Loucy (cell line): Measurements from ENCODE around the gene OTUD5.

Experiments
- H2AFZ ChIP-seq: fragments of 200-600 bp; sonication (generic); 2 replicates; pipeline ENCODE4 v1.6.0; 2016; ENCODE audit warnings: antibody characterized with exemption, mild to moderate bottlenecking, low read length, moderate library complexity
- H3F3A ChIP-seq: fragments of 200-600 bp; 2 replicates; pipeline ENCODE4 v1.6.0; 2016; ENCODE audit warnings: antibody characterized with exemption, low read depth, mild to moderate bottlenecking
- H3K27me3 ChIP-seq: fragments of 200-600 bp; sonication (generic); 2 replicates; pipeline ENCODE4 v1.6.1; 2014; ENCODE audit warnings: low read length, mild to moderate bottlenecking; ENCODE audit not compliant: insufficient read depth, poor library complexity, severe bottlenecking
- H3K36me3 ChIP-seq: fragments of 200-600 bp; sonication (generic); 2 replicates; pipeline ENCODE4 v1.6.1; 2016; ENCODE audit warnings: low read length; ENCODE audit not compliant: insufficient read depth
- H3K4me1 ChIP-seq: fragments of 200-600 bp; sonication (generic); 2 replicates; pipeline ENCODE4 v1.5.1; 2014; ENCODE audit warnings: low read length, mild to moderate bottlenecking; ENCODE audit not compliant: insufficient read depth, poor library complexity, severe bottlenecking
- H3K4me2 ChIP-seq: fragments of 200-600 bp; sonication (generic); 2 replicates; pipeline ENCODE4 v1.6.0; 2014; ENCODE audit warnings: antibody characterized with exemption, low read length, low read depth, mild to moderate bottlenecking; ENCODE audit not compliant: poor library complexity, severe bottlenecking
- H3K4me3 ChIP-seq: fragments of 200-600 bp; sonication (generic); 2 replicates; pipeline ENCODE4 v1.5.1; 2014; ENCODE audit warnings: low read length, mild to moderate bottlenecking, mixed read lengths; ENCODE audit not compliant: poor library complexity, severe bottlenecking
- H3K79me2 ChIP-seq: fragments of 200-600 bp; sonication (generic); 2 replicates; pipeline ENCODE4 v1.6.1; 2014; ENCODE audit warnings: low read length; ENCODE audit not compliant: insufficient read depth
- H3K9ac ChIP-seq: fragments of 200-600 bp; sonication (generic); 2 replicates; pipeline ENCODE4 v1.6.0; 2014; ENCODE audit warnings: mild to moderate bottlenecking, low read depth, low read length, moderate library complexity; ENCODE audit not compliant: poor library complexity, severe bottlenecking
- H3K9me2 ChIP-seq: fragments of 200-600 bp; sonication (generic); replicated peaks from 2 replicates; pipeline ENCODE4 v1.6.1; 2016; ENCODE audit warnings: low read depth, low read length, mixed read lengths
- H3K9me3 ChIP-seq: fragments of 200-600 bp; sonication (generic); 2 replicates; pipeline ENCODE4 v1.6.1; 2014; ENCODE audit warnings: mild to moderate bottlenecking, antibody characterized with exemption, low read length, low read depth; ENCODE audit not compliant: insufficient read depth
- H4K20me1 ChIP-seq: fragments of 200-600 bp; sonication (generic); 2 replicates; pipeline ENCODE4 v1.6.0; 2014; ENCODE audit warnings: antibody characterized with exemption, low read length, mild to moderate bottlenecking; ENCODE audit not compliant: insufficient read depth, poor library complexity, severe bottlenecking
- EZH2phosphoT487 ChIP-seq: fragments of 200-600 bp; IDR thresholded peaks from 2 replicates; pipeline ENCODE4 v1.6.1; 2018; ENCODE audit warnings: antibody characterized with exemption, mild to moderate bottlenecking, moderate library complexity, borderline replicate concordance
- TF ChIP-seq, protein P1 (sequence below): fragments of 200-600 bp; sonication (generic); conservative IDR thresholded peaks from 2 replicates; pipeline ENCODE4 v1.5.1; 2014; ENCODE audit warnings: mild to moderate bottlenecking, antibody characterized with exemption, low read length

OTUD5 gene

DNA sequence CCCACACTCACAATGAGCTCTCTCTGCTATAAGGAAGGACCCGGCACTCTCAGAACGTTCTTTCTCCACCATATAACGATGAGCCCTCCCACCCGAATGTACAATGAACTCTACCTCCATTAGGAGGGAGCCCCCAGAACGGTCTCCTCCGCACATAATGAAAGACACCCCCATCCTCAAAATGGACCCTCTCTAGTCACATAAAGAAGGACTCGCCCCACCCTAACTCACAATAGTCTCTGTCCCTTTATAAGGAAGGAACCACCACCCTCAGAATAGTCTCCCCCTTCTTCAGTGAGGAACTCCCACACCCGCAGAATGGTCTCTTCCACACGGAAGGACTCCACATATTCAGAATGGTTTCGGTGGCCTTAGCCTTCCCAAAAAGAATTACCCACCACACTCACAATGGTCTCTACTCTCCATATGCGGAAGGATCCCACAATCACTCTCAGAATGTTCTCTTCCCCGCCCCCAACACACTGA, 46.4 kb downstream of the OTUD5 start:
- peak overlapping the region; percentile 87 for H3K4me2 ChIP-seq
- no peaks in the 10 kb centered on the region for H3K9me2 ChIP-seq
- H3K4me1 ChIP-seq = peaks cover 6% of the 10 kb centered on the region
- H3K79me2 ChIP-seq = peaks cover 22% of the 10 kb centered on the region
- H3F3A ChIP-seq = no peaks in the 10 kb centered on the region
- peak overlapping the region; percentile 83 for H3K4me3 ChIP-seq
- no peaks in the 10 kb centered on the region for H3K27me3 ChIP-seq
- peaks cover 6% of the 10 kb centered on the region; the same call in 1 of the 2 replicates for H3K36me3 ChIP-seq
- no peak for TF ChIP-seq EZH2phosphoT487
- TF ChIP-seq, protein P1, sequence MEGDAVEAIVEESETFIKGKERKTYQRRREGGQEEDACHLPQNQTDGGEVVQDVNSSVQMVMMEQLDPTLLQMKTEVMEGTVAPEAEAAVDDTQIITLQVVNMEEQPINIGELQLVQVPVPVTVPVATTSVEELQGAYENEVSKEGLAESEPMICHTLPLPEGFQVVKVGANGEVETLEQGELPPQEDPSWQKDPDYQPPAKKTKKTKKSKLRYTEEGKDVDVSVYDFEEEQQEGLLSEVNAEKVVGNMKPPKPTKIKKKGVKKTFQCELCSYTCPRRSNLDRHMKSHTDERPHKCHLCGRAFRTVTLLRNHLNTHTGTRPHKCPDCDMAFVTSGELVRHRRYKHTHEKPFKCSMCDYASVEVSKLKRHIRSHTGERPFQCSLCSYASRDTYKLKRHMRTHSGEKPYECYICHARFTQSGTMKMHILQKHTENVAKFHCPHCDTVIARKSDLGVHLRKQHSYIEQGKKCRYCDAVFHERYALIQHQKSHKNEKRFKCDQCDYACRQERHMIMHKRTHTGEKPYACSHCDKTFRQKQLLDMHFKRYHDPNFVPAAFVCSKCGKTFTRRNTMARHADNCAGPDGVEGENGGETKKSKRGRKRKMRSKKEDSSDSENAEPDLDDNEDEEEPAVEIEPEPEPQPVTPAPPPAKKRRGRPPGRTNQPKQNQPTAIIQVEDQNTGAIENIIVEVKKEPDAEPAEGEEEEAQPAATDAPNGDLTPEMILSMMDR = no peak
- peak overlapping the region; percentile 79 for H3K9ac ChIP-seq
- H4K20me1 ChIP-seq = peaks cover 2% of the 10 kb centered on the region
- no peaks in the 10 kb centered on the region for H3K9me3 ChIP-seq
- 0 out of 2 replicates have a peak overlapping the region, but pooled peaks have one; percentile 41 for H2AFZ ChIP-seq

DNA sequence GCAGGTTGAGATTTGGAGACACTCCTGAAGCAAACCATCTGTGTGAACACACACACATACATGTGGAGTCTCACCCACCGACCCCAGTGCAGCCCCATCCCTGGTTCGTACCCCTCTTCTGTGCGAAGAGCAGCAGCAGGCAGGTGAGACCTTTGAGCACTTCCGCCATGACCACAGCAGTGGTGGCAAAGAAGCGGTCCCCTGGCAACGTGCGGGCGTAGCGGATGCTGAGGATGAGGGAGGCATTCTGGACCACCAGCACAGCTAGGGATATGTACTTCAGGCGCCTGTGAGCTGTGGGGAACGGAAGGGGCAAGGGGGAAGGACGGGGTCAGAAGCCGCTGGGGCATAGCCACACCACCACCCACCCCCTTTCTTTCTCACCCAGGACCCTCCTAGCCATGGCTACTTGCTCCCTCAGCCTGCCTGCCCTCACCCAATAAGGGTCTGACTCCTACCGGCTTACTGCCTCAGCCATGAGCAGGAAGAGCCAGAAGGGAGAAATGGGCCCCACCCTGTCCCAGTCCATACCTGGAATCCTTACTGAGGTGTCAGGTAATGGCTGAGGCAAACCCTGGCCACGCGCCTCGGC, 47.6 kb downstream of the OTUD5 start:
- Histone ChIP-seq H3K4me3 (peak overlapping the region; percentile 83), H3K4me1 (peaks cover 6% of the 10 kb centered on the region), H3K9me3 (no peaks in the 10 kb centered on the region), H3K9ac (no peak overlapping the region), H3K9me2 (no peaks in the 10 kb centered on the region), H4K20me1 (no peaks in the 10 kb centered on the region), H2AFZ (no peak overlapping the region), H3K4me2 (peak overlapping the region; percentile 87), H3F3A (no peaks in the 10 kb centered on the region), H3K36me3 (peaks cover 6% of the 10 kb centered on the region; the same call in 1 of the 2 replicates), H3K27me3 (no peaks in the 10 kb centered on the region), H3K79me2 (peaks cover 18% of the 10 kb centered on the region)
- TF ChIP-seq, protein P1 = no peak
- TF ChIP-seq EZH2phosphoT487 = no peak

DNA sequence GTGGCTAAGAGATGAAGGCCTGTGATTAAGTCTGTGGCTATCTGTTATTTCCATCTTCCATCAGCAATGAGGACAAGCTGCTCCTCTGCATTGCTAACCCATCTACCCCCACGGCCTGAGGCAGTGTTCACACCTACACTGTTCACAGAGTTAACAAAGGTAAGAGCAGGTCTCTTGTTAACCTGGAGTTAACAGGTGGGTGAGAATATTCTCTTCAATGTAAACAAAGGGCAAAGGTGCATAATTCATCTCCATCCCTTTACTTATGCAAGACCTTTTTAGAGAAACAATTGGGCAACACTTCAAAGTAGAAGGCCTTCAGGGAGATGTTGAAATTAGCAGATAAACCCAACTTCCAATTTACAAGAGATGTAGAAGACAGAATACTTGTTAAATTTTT, 48.8 kb downstream of the OTUD5 start:
- TF ChIP-seq, protein P1 = no peak

More for the DNA sequence above, 48.8 kb downstream of the OTUD5 start:
- Histone ChIP-seq H3K9ac (no peak overlapping the region), H3F3A (no peaks in the 10 kb centered on the region), H2AFZ (no peak overlapping the region), H3K79me2 (peaks cover 18% of the 10 kb centered on the region), H3K4me2 (no peak overlapping the region), H3K4me1 (peaks cover 6% of the 10 kb centered on the region), H3K9me3 (no peaks in the 10 kb centered on the region), H3K36me3 (peaks cover 4% of the 10 kb centered on the region; the same call in 1 of the 2 replicates), H3K27me3 (no peaks in the 10 kb centered on the region), H3K9me2 (no peaks in the 10 kb centered on the region), H4K20me1 (no peaks in the 10 kb centered on the region), H3K4me3 (no peak overlapping the region)
